Activated CD8-positive, alpha-beta memory T cell treated with anti-CD3 and anti-CD28 coated beads, Interleukin-2, amount 10 ng/mL, durations not matched to agents 7 days and 5 days (primary cell): ENCODE measurements around the gene TMEM176B. TPM values are rescaled to one million over a fixed set of nuclear protein-coding genes. Genes with fewer than 3 reads are reported as not detected.

ENCODE experiments used
- ATAC-seq: fragments of 150-1000 bp; cut with Tn5 transposase; one replicate; pipeline ENCODE4 v1.10.0; 2021; ENCODE audit warnings: moderate library complexity
- CTCF ChIA-PET: fragments of 350-600 bp; sonication (Branson Sonifier 250); formaldehyde crosslinking; loops from one replicate; lab custom pipeline; 2021; ENCODE audit warnings: antibody characterized with exemption; lab: Charles Lee
- DNase-seq: peaks from one replicate; pipeline ENCODE4 v3.0.0-alpha.2; 2020
- H3K27ac Mint-ChIP-seq: one replicate; pipeline ENCODE4 v1.8.0; 2021; ENCODE audit warnings: mild to moderate bottlenecking, mixed read lengths
- H3K27me3 Mint-ChIP-seq: one replicate; pipeline ENCODE4 v1.8.0; 2021; ENCODE audit warnings: mixed read lengths
- H3K36me3 Mint-ChIP-seq: one replicate; pipeline ENCODE4 v1.8.0; 2021; ENCODE audit warnings: mild to moderate bottlenecking, mixed read lengths
- H3K4me1 Mint-ChIP-seq: one replicate; pipeline ENCODE4 v1.8.0; 2021; ENCODE audit warnings: mixed read lengths
- H3K4me3 Mint-ChIP-seq: one replicate; pipeline ENCODE4 v1.8.0; 2021; ENCODE audit warnings: mild to moderate bottlenecking, moderate library complexity, mixed read lengths
- H3K9me3 Mint-ChIP-seq: one replicate; pipeline ENCODE4 v1.8.0; 2022; ENCODE audit warnings: low read depth, mixed read lengths
- total RNA-seq, 2 experiments: library from RNA; stranded (reverse); gene quantifications; one replicate each; pipeline ENCODE4 v1.2.3, GENCODE V29; 2021

The TMEM176B gene
- total RNA-seq, result not detected

DNA sequence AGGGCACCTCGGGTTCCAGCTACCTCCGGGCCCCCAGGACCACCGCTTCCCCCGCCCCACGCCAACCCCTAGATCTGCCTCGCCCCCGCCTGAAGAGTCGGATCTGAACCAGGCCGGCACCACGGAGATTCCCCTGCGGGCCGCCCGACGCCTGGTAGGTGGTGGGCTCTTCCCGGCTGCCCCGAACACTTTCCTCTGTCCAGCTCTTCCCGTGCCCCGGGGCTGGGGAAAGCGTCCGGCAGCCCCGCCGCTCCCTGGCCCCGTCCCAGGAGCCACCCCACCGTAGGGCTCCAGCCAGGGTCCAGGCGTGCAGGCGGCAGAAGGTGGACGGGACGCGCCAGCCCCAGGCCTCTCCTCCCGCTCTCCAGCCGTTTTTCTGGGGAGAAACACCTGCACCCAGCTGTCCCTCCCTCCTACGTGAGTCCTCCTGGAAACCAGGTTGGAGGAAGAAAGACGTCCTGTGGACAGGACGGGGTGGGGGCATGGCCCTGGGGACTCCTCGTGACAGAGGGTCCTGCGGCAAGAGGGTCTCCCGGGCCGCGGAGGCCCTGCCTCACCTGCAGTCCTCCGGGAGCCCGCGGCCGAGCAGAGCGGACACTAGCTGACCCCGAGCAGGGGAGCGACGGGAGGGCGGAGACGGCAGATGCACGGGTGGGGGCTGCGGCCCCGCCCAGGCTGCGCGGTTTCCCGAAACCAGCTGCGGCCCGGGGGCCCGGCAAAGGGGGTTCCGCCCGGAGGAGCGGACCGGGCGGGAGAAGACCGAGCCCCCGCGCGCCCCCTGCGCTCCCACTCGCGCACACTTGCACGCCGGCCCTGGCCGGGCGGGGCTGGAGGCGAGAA is at the start of gene TMEM176B:
Gene TMEM176B, minus strand, starts transcription at position 624 of the 840 bp plus-strand sequence. CDS start 3,795 bp downstream, outside the sequence.
- DNase-seq (no peak), ATAC-seq (peak; percentile 30)
- Mint-ChIP-seq H3K27me3 (peaks cover 60% of the 10 kb centered on the region), H3K27ac (no peak within 1 kb of the TSS), H3K4me3 (no peak within 1 kb of the TSS), H3K36me3 (no peaks in the 10 kb centered on the region), H3K4me1 (peaks cover 7% of the 10 kb centered on the region), H3K9me3 (no peaks in the 10 kb centered on the region)
- CTCF ChIA-PET, result interaction anchor here (1.1 kb wide), 1 partner anchor 15 kb away, joined by 3 read pairs; no protein-coding TSS in a partner anchor

DNA sequence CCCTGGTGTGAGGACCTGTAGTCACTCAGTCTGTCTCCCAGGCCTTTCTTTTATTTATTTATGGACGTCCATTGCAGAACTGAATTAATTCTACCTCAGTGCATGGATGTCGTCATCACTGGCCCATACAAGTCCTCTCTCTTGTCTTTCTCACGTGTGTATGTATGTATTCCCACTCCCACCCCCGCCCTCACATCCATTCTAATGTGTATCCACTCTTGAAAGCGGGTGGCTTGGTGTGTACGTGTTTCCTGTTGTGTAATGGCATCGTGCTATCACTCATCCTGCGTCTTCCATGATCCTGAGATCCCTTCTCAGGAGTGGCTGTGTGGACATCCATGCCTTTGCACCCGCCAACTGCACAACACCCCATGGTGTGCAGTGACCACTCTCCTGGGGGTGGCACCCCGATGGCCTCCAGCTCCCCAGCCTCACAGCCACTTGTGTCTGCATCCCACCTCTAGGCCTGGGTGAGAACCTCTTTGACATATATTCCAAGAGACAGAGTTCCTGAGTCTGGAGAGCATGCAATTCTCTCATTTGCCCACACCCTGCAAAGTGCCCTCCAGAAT is 49.1 kb upstream of the TMEM176B start:
- Mint-ChIP-seq H3K4me3 (no peak overlapping the region), H3K27me3 (peaks cover 35% of the 10 kb centered on the region), H3K9me3 (no peaks in the 10 kb centered on the region), H3K27ac (no peak overlapping the region), H3K36me3 (no peaks in the 10 kb centered on the region), H3K4me1 (peaks cover 6% of the 10 kb centered on the region)
- DNase-seq (peak; percentile 19), ATAC-seq (no peak)
- CTCF ChIA-PET, result no interaction called here

DNA sequence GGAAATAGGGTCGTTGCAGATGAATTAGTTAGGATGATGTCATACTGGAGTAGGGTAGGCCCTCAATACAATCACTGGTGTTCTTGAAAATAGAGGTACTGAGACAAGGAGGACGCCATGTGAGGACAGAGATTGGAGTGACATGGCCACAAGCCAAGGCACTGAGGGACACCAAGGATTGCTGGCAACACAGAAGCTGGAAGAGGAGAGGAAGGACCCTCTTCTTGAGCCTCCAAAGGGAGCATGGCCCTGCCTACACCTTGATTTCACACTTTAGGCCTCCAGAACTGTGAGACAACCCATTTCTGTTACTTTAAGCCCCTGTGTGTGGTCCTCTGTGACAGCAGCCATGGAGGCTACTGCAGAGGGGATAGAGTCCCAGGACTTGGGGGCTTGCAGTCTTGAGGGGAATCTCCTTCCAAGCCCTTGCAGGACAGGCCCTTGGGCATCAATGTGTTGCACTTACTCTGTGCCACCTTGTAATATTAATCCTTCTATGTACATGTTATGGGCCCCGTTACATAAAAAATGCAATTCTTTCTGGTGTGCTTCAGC is 48.5 kb upstream of the TMEM176B start:
- ATAC-seq, result no peak
- no peaks in the 10 kb centered on the region for H3K9me3 Mint-ChIP-seq
- no peak overlapping the region for H3K27ac Mint-ChIP-seq
- H3K4me1 Mint-ChIP-seq, result peaks cover 6% of the 10 kb centered on the region
- CTCF ChIA-PET, result no interaction called here
- H3K27me3 Mint-ChIP-seq, result peaks cover 40% of the 10 kb centered on the region
- H3K36me3 Mint-ChIP-seq, result no peaks in the 10 kb centered on the region
- peak; percentile 36 for DNase-seq
- no peak overlapping the region for H3K4me3 Mint-ChIP-seq

DNA sequence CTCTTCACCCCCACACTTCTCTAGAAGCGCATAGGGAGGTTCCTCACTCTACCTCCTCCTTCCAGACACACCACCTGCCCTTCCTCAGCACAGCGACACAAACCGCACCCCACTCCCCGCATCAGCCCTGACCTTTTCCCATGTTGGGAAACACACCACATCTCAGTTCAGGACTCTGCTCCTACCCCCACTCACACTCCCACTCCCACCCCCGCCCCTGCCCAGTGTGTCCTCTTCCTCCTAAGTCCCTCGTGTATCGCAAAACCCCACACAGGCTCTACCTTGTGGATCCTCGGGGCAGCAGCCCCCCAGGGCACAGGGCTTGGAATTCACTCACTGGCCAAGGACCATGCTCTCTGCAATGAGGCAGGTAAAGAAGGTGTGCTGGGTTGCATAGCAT is 47.9 kb upstream of the TMEM176B start:
- no peaks in the 10 kb centered on the region for H3K36me3 Mint-ChIP-seq
- ATAC-seq (no peak), DNase-seq (peak; percentile 3)
- H3K4me1 Mint-ChIP-seq, result peaks cover 6% of the 10 kb centered on the region
- H3K27ac Mint-ChIP-seq, result no peak overlapping the region
- no peak overlapping the region for H3K4me3 Mint-ChIP-seq
- H3K27me3 Mint-ChIP-seq, result peaks cover 44% of the 10 kb centered on the region
- no peaks in the 10 kb centered on the region for H3K9me3 Mint-ChIP-seq
- CTCF ChIA-PET, result no interaction called here

DNA sequence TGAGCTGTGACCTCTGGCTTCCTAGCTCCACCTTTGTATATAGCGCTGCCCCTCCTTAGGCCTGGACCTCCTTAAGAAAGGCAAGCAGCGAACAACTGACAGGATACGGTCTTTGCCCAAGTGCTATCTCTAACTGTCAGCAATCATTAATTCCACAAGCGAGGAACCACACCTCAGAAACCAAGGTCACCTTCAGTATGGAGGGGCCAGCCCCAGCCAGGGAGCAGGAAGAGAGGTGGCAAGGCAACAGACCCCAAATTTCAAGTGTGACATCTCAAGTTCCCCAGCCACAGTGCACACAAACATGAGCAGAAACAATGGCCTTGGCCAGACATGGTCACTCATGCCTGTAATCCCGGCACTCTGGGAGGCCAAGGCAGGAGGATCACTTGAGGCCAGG is 47.4 kb upstream of the TMEM176B start:
- Mint-ChIP-seq H3K27ac (no peak overlapping the region), H3K4me1 (peaks cover 6% of the 10 kb centered on the region), H3K9me3 (no peaks in the 10 kb centered on the region), H3K4me3 (no peak overlapping the region), H3K36me3 (no peaks in the 10 kb centered on the region), H3K27me3 (peaks cover 38% of the 10 kb centered on the region)
- CTCF ChIA-PET, result interaction anchor here (1.0 kb wide), 1 partner anchor 11 kb away, joined by 3 read pairs; no protein-coding TSS in a partner anchor
- ATAC-seq, result no peak
- peak; percentile 14 for DNase-seq

DNA sequence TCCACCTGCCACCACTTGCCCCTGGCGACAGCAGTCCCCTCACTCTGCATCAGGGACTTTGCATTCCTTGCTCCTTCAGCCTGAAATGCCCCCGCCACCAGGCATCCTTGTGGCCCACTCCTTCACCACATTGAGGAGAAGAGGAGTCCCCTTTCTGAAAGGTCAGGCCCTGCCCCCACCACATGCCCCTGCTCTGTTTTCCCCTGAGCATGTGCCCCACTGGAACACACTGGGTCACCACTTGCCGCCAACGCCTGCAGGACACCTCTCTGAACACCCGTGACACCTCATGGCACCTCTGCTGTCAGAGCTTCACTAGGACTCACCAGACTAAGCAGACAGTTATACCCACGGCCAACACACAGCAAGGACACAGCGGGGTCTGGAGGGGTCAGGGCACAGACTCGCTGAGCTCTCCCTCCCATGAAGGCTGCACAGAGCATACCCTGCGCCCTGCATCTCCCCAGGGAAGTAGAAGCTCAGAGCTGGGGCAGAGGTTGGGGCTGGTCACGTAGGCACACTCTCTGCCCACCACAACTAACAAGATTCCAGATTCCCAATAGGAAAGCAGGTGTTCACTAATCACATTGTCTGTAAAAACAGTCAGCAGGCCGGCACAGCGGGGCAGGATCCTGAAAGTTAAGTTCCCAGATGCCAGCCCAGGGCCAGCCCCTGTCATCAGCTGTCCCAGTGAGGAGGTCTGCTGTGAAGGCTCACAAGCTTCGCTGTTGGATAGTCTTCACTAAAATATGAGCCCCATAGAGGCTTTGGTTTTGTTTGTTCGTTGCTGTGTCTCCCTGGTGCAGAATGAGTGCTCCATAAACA is 46.3 kb upstream of the TMEM176B start:
- no peaks in the 10 kb centered on the region for H3K9me3 Mint-ChIP-seq
- CTCF ChIA-PET, result interaction anchor here (1.0 kb wide), 1 partner anchor 10 kb away, joined by 3 read pairs; no protein-coding TSS in a partner anchor
- peaks cover 3% of the 10 kb centered on the region for H3K4me1 Mint-ChIP-seq
- ATAC-seq (no peak), DNase-seq (no peak)
- no peaks in the 10 kb centered on the region for H3K36me3 Mint-ChIP-seq
- no peak overlapping the region for H3K4me3 Mint-ChIP-seq
- H3K27ac Mint-ChIP-seq, result no peak overlapping the region
- peaks cover 28% of the 10 kb centered on the region for H3K27me3 Mint-ChIP-seq

DNA sequence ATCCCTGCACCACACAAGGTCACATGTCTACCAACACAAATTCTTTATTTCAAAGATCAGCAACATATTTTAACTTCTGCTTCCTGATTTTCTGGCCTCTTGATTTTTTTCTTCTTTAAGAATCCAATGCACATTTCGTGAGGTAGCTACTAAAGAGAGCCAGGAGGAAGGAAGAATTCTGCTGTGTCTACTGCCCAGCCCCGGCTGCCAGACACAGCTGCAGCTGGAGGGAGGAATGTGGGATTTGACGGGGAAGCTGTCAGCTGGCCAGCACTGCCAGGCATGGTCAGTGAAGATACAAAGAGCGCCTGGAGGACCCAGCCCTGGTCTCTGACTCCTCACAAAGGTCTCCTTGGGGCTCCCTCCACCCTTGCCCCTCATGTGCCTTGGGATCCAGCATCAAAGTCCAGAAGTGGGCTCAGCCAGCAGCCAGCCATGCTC is 45.3 kb upstream of the TMEM176B start:
- Mint-ChIP-seq H3K27ac (no peak overlapping the region), H3K4me3 (no peak overlapping the region), H3K9me3 (no peaks in the 10 kb centered on the region), H3K36me3 (no peaks in the 10 kb centered on the region), H3K27me3 (peaks cover 27% of the 10 kb centered on the region), H3K4me1 (no peaks in the 10 kb centered on the region)
- ATAC-seq (no peak), DNase-seq (no peak)
- CTCF ChIA-PET, result no interaction called here

DNA sequence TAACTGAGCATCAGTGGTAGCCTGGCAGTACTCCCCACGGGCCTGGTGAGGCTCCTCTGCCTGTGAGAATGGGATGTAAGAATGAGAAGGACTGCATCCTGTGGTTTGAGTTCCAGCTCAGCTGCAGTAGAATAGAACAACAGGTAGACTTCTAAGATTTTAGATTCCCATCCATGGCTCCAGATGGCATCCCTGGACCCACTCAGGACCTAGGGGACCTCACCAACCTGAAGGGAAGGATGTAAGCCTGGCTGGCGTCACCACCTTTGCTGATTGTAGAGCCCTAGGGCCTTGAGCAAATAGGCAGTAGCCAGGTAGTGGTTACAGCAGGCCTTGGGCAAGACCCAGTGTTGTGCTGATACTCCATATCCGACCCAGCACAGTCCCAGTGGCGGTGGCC is 42.6 kb upstream of the TMEM176B start:
- CTCF ChIA-PET, result no interaction called here
- ATAC-seq, result no peak
- H3K27me3 Mint-ChIP-seq, result peaks cover 28% of the 10 kb centered on the region

DNA sequence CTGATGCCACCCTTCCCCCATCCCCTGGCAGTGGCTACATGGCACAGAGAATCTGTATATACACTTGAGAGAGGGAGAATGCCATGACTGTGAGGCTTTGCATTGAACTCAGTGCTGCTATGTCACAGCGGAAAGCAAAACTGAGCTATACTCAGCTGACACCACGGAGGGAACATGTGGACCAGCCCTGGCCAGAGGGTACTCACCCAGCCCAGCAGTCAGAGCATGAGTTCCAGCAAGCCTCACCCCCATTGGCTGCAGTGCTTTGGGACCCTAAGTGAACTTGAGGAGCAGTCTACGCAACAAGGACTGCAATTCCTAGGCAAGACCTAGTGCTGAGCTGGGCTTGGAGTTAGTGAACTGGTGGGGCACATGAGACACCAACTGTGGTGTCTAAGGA is 41.9 kb upstream of the TMEM176B start:
- Mint-ChIP-seq H3K9me3 (no peaks in the 10 kb centered on the region), H3K27ac (no peak overlapping the region), H3K4me3 (no peak overlapping the region), H3K36me3 (no peaks in the 10 kb centered on the region), H3K27me3 (peaks cover 28% of the 10 kb centered on the region), H3K4me1 (no peaks in the 10 kb centered on the region)
- DNase-seq, result no peak
- ATAC-seq, result no peak
- CTCF ChIA-PET, result no interaction called here

More for the DNA sequence above, 42.6 kb upstream of the TMEM176B start:
- Mint-ChIP-seq H3K4me1 (no peaks in the 10 kb centered on the region), H3K36me3 (no peaks in the 10 kb centered on the region), H3K4me3 (no peak overlapping the region), H3K27ac (no peak overlapping the region), H3K9me3 (no peaks in the 10 kb centered on the region)
- no peak for DNase-seq

DNA sequence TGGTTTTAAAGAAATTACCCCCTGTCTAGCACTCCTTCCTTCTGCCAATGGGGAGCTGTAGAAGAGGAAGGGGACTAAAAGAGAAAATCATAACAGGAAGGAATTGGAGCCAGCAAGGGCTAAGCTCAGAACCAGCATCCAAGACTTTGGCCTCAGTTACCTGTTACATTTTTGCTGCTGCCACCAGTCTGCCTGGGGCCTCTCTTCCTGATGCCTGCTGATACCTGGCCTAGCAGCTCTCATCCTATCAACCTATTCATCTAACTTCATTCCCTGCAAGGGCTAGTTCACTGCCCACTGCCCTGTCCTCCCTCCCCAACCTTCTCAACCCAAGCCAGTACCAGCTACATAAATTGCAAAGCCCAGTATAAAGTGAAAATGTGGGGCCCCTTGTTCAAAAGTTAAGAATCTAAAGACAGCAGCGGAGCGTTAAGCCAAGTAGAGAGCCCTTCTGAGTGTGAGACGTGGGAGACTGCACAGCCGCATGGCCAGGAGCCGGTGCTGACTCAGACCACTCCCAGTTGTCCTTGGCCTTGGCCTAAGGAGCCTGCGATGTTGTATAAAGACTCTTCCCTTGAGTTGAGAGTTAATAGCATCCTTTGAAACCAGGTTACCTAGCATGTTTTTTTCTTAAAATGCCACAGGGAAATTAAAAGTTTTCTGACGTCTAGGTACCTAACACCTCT is 38.9 kb upstream of the TMEM176B start:
- CTCF ChIA-PET, result interaction anchor here (0.6 to 1.0 kb wide), 2 partner anchors 59 to 60 kb away, joined by 3 read pairs; no protein-coding TSS in a partner anchor
- Mint-ChIP-seq H3K4me1 (no peaks in the 10 kb centered on the region), H3K27me3 (peaks cover 40% of the 10 kb centered on the region), H3K4me3 (no peak overlapping the region), H3K36me3 (no peaks in the 10 kb centered on the region), H3K9me3 (no peaks in the 10 kb centered on the region), H3K27ac (no peak overlapping the region)
- ATAC-seq (no peak), DNase-seq (no peak)

DNA sequence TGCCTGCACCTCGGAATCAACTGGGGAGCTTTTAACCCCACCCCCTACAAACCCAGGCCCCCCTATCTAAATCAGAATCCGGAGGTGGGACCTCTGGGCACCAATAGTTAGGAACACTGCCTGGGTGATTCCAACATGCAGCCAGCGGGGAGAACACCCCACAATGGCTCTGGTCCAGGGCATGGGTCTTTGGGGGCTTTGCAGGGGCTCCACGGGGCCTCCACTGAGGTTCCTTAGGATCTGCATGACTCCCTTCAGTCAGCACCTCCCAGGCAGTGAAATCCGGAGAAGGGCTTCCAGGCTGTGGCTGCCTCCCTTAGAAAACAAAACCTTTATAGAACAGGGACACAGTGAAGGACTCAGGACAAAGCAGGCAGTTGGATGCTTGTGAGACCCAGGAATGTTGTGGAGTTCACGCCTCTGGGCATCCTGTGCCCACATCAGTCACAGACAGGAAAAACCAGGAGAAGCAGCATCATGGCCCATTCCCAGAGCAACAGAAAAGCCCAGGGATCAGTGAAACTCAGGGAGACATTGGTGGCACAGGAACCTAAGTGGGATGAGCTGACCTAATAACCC is 35.6 kb upstream of the TMEM176B start:
- Mint-ChIP-seq H3K27ac (no peak overlapping the region), H3K4me1 (no peaks in the 10 kb centered on the region), H3K27me3 (peaks cover 45% of the 10 kb centered on the region)

DNA sequence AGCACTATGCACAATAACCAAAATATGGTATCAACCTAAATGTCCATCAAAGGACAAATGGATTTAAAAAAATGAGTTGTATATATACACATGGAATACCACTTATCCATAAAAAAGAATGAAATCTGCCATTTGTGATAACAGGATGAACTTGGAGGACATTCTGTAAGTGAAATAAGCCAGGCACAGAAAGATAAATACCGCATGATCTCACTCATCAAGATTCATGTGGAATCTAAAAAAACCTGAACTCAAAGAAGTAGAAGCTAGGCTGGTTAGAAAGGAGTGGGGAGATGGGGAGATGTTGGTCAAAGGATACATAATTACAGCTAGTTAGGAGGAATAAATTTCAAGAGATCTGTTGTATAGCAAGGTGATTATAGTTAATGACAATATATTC is 34.9 kb upstream of the TMEM176B start:
- Mint-ChIP-seq H3K36me3 (no peaks in the 10 kb centered on the region), H3K4me1 (no peaks in the 10 kb centered on the region), H3K4me3 (no peak overlapping the region), H3K9me3 (no peaks in the 10 kb centered on the region), H3K27me3 (peaks cover 48% of the 10 kb centered on the region), H3K27ac (no peak overlapping the region)
- no peak for ATAC-seq
- CTCF ChIA-PET, result interaction anchor here (0.8 kb wide), 1 partner anchor 56 kb away, joined by 3 read pairs; no protein-coding TSS in a partner anchor
- DNase-seq, result no peak

More for the DNA sequence above, 35.6 kb upstream of the TMEM176B start:
- no peaks in the 10 kb centered on the region for H3K9me3 Mint-ChIP-seq
- no peak overlapping the region for H3K4me3 Mint-ChIP-seq
- no peaks in the 10 kb centered on the region for H3K36me3 Mint-ChIP-seq
- CTCF ChIA-PET, result interaction anchor here (0.8 to 1.3 kb wide), 2 partner anchors 11 to 57 kb away, joined by 3 read pairs; no protein-coding TSS in a partner anchor
- DNase-seq (no peak), ATAC-seq (no peak)
